MG63 (cell line): ENCODE results near the gene PKD1L1. TPM values are rescaled to one million over a fixed set of nuclear protein-coding genes. Genes with fewer than 3 reads are reported as not detected.

Experiments
- DNase-seq: peaks from one replicate; pipeline ENCODE4 v3.0.0-alpha.2; 2020
- H3K27me3 ChIP-seq: fragments of 250-450 bp; sonication (Bioruptor Pico); 2 replicates; pipeline ENCODE4 v1.5.1; 2020; ENCODE audit warnings: mild to moderate bottlenecking, moderate library complexity
- H3K36me3 ChIP-seq: fragments of 250-450 bp; sonication (Bioruptor Pico); 2 replicates; pipeline ENCODE4 v1.5.1; 2020; ENCODE audit warnings: mild to moderate bottlenecking, moderate library complexity
- H3K4me3 ChIP-seq: fragments of 250-450 bp; sonication (Bioruptor Pico); 2 replicates; pipeline ENCODE4 v1.5.1; 2020; ENCODE audit warnings: mild to moderate bottlenecking, moderate library complexity
- H3K9me3 ChIP-seq: fragments of 250-450 bp; sonication (Bioruptor Pico); 2 replicates; pipeline ENCODE4 v1.5.1; 2020; ENCODE audit warnings: mild to moderate bottlenecking, moderate library complexity
- total RNA-seq: library from RNA; depleted of rRNA; stranded (reverse); fragments of >200 nt; shearing (Covaris generic); gene quantifications from 2 replicates; pipeline ENCODE4 v1.2.3, GENCODE V29; 2014; ENCODE audit warnings: low replicate concordance

Gene PKD1L1
- total RNA-seq, 1 experiment from 2014 or later: 0.13 TPM

GRCh38 chr7:47786557-47787248 is 161.6 kb downstream of the PKD1L1 start:
- Histone ChIP-seq H3K4me3 (no peak overlapping the region), H3K9me3 (no peaks in the 10 kb centered on the region), H3K36me3 (no peaks in the 10 kb centered on the region), H3K27me3 (no peaks in the 10 kb centered on the region)
- peak; percentile 99 for DNase-seq

- H3K27me3 ChIP-seq: no peaks in the 10 kb centered on the region
- H3K36me3 ChIP-seq: no peaks in the 10 kb centered on the region
- no peak for DNase-seq
- no peak overlapping the region for H3K4me3 ChIP-seq
- no peaks in the 10 kb centered on the region for H3K9me3 ChIP-seq
Observed at GRCh38 chr7:47785923-47786556, 162.2 kb downstream of the PKD1L1 start.

GRCh38 chr7:47783456-47784223 is 164.6 kb downstream of the PKD1L1 start:
- Histone ChIP-seq H3K27me3 (no peaks in the 10 kb centered on the region), H3K36me3 (no peaks in the 10 kb centered on the region), H3K9me3 (no peaks in the 10 kb centered on the region), H3K4me3 (no peak overlapping the region)
- peak; percentile 75 for DNase-seq

GRCh38 chr7:47782792-47783191 is 165.5 kb downstream of the PKD1L1 start:
- Histone ChIP-seq H3K4me3 (no peak overlapping the region), H3K27me3 (no peaks in the 10 kb centered on the region), H3K36me3 (no peaks in the 10 kb centered on the region), H3K9me3 (no peaks in the 10 kb centered on the region)
- DNase-seq: no peak

- Histone ChIP-seq H3K9me3 (no peaks in the 10 kb centered on the region; the same call in 1 of the 2 replicates), H3K27me3 (no peaks in the 10 kb centered on the region), H3K36me3 (no peaks in the 10 kb centered on the region), H3K4me3 (no peak overlapping the region)
- DNase-seq: no peak
Observed at GRCh38 chr7:47782022-47782421, 166.2 kb downstream of the PKD1L1 start.

GRCh38 chr7:47780555-47780954 is 167.7 kb downstream of the PKD1L1 start:
- DNase-seq: no peak
- H3K36me3 ChIP-seq: no peaks in the 10 kb centered on the region
- no peak overlapping the region for H3K4me3 ChIP-seq
- no peaks in the 10 kb centered on the region for H3K27me3 ChIP-seq
- no peaks in the 10 kb centered on the region; the same call in 1 of the 2 replicates for H3K9me3 ChIP-seq

- DNase-seq: no peak
- Histone ChIP-seq H3K36me3 (no peaks in the 10 kb centered on the region), H3K9me3 (no peaks in the 10 kb centered on the region; the same call in 1 of the 2 replicates), H3K4me3 (no peak overlapping the region), H3K27me3 (no peaks in the 10 kb centered on the region)
Observed at GRCh38 chr7:47779341-47779771, 168.9 kb downstream of the PKD1L1 start.

- no peaks in the 10 kb centered on the region; the same call in 1 of the 2 replicates for H3K9me3 ChIP-seq
- H3K4me3 ChIP-seq: no peak overlapping the region
- no peaks in the 10 kb centered on the region for H3K27me3 ChIP-seq
- DNase-seq: no peak
- H3K36me3 ChIP-seq: no peaks in the 10 kb centered on the region
Observed at GRCh38 chr7:47778153-47778661, 170.1 kb downstream of the PKD1L1 start.

GRCh38 chr7:47777531-47778152 is 170.6 kb downstream of the PKD1L1 start:
- H3K36me3 ChIP-seq: no peaks in the 10 kb centered on the region
- no peaks in the 10 kb centered on the region for H3K27me3 ChIP-seq
- DNase-seq: no peak
- no peak overlapping the region for H3K4me3 ChIP-seq
- H3K9me3 ChIP-seq: no peaks in the 10 kb centered on the region; the same call in 1 of the 2 replicates

- no peak for DNase-seq
- H3K27me3 ChIP-seq: no peaks in the 10 kb centered on the region
- no peaks in the 10 kb centered on the region; the same call in 1 of the 2 replicates for H3K9me3 ChIP-seq
- no peaks in the 10 kb centered on the region for H3K36me3 ChIP-seq
- H3K4me3 ChIP-seq: no peak overlapping the region
Observed at GRCh38 chr7:47776335-47776734, 171.9 kb downstream of the PKD1L1 start.

GRCh38 chr7:47775238-47775637 is 173.0 kb downstream of the PKD1L1 start:
- H3K36me3 ChIP-seq: no peaks in the 10 kb centered on the region
- H3K9me3 ChIP-seq: no peaks in the 10 kb centered on the region; the same call in 1 of the 2 replicates
- H3K27me3 ChIP-seq: no peaks in the 10 kb centered on the region
- H3K4me3 ChIP-seq: no peak overlapping the region
- no peak for DNase-seq

GRCh38 chr7:47772492-47772891 is 175.8 kb downstream of the PKD1L1 start:
- DNase-seq: no peak
- Histone ChIP-seq H3K36me3 (no peaks in the 10 kb centered on the region), H3K4me3 (no peak overlapping the region), H3K27me3 (no peaks in the 10 kb centered on the region), H3K9me3 (no peaks in the 10 kb centered on the region; the same call in 1 of the 2 replicates)

- no peak for DNase-seq
Observed at GRCh38 chr7:47771990-47772360, 176.3 kb downstream of the PKD1L1 start.

GRCh38 chr7:47771336-47771989 is 176.8 kb downstream of the PKD1L1 start:
- Histone ChIP-seq H3K36me3 (no peaks in the 10 kb centered on the region), H3K9me3 (no peaks in the 10 kb centered on the region), H3K4me3 (no peak overlapping the region), H3K27me3 (no peaks in the 10 kb centered on the region)
- peak; percentile 74 for DNase-seq

More at GRCh38 chr7:47771990-47772360, 176.3 kb downstream of the PKD1L1 start:
- H3K9me3 ChIP-seq: no peaks in the 10 kb centered on the region
- no peak overlapping the region for H3K4me3 ChIP-seq
- no peaks in the 10 kb centered on the region for H3K36me3 ChIP-seq
- no peaks in the 10 kb centered on the region for H3K27me3 ChIP-seq

- Histone ChIP-seq H3K4me3 (no peak overlapping the region), H3K36me3 (no peaks in the 10 kb centered on the region), H3K27me3 (no peaks in the 10 kb centered on the region), H3K9me3 (no peaks in the 10 kb centered on the region)
- DNase-seq: no peak
Observed at GRCh38 chr7:47766126-47766525, 182.1 kb downstream of the PKD1L1 start.

- no peaks in the 10 kb centered on the region for H3K27me3 ChIP-seq
- DNase-seq: no peak
- H3K9me3 ChIP-seq: no peaks in the 10 kb centered on the region
- H3K4me3 ChIP-seq: no peak overlapping the region
- H3K36me3 ChIP-seq: no peaks in the 10 kb centered on the region
Observed at GRCh38 chr7:47765373-47765979, 182.8 kb downstream of the PKD1L1 start.
